HEK293 (cell line): ENCODE results near the gene XPNPEP1.

ENCODE experiments used
- CTCF ChIA-PET: fragments of 350-600 bp; formaldehyde crosslinking; extraction: SDS; loops from one replicate; lab custom pipeline; 2021; ENCODE audit warnings: antibody characterized with exemption; lab: Yijun Ruan, JAX
- POLR2A ChIA-PET: fragments of 300-600 bp; formaldehyde crosslinking; extraction: SDS; loops from one replicate; lab custom pipeline; 2020; ENCODE audit warnings: antibody characterized with exemption, inconsistent platforms; lab: Yijun Ruan, JAX
- H3K27ac ChIP-seq: fragments of 200-500 bp; sonication (Bioruptor generic); 2 replicates; pipeline ENCODE4 v1.5.1; 2014; ENCODE audit warnings: low read depth, low read length, control low read depth, inconsistent platforms; ENCODE audit errors: extremely low read depth
- H3K36me3 ChIP-seq, 2 experiments: fragments of 200-500 bp in 1 of 2; sonication (Bioruptor generic) in 1 of 2; 1 replicate in 1 of 2; 2 replicates in 1 of 2; pipeline ENCODE4 v1.5.1; 2014 to 2017; ENCODE audit warnings: inconsistent platforms in 2 of 2, low read length in 2 of 2; ENCODE audit not compliant: control insufficient read depth in 2 of 2, insufficient read depth in 1 of 2
- H3K4me1 ChIP-seq: fragments of 200-500 bp; sonication (Bioruptor generic); 2 replicates; pipeline ENCODE4 v1.5.1; 2014; ENCODE audit warnings: mild to moderate bottlenecking, low read length, inconsistent platforms; ENCODE audit not compliant: control insufficient read depth, insufficient read depth
- H3K4me3 ChIP-seq: 2 replicates; pipeline ENCODE4 v1.5.1; 2011; ENCODE audit warnings: low read depth, mild to moderate bottlenecking, control low read depth, low read length, moderate library complexity
- H3K9me3 ChIP-seq: fragments of 200-500 bp; sonication (Bioruptor generic); 2 replicates; pipeline ENCODE4 v1.5.1; 2014; ENCODE audit warnings: low read depth, low read length, inconsistent platforms; ENCODE audit not compliant: control insufficient read depth, insufficient read depth
- BCL11A ChIP-seq: fragments of 450-650 bp; formaldehyde crosslinking; IDR thresholded peaks from 2 replicates; pipeline ENCODE4 v1.5.1; 2016; ENCODE audit warnings: low read depth, missing biosample characterization, missing genetic modification characterization
- KLF7 ChIP-seq: fragments of 450-650 bp; formaldehyde crosslinking; IDR thresholded peaks from 2 replicates; pipeline ENCODE4 v1.5.1; 2016; ENCODE audit warnings: missing biosample characterization, missing genetic modification characterization, borderline replicate concordance
- PRDM6 ChIP-seq: fragments of 450-650 bp; formaldehyde crosslinking; IDR thresholded peaks from 2 replicates; pipeline ENCODE4 v1.5.1; 2017; ENCODE audit warnings: missing biosample characterization, missing genetic modification characterization
- RBAK ChIP-seq: fragments of 450-650 bp; formaldehyde crosslinking; IDR thresholded peaks from 2 replicates; pipeline ENCODE4 v1.5.1; 2016; ENCODE audit warnings: missing biosample characterization, missing genetic modification characterization
- YY2 ChIP-seq: fragments of 450-650 bp; formaldehyde crosslinking; IDR thresholded peaks from 2 replicates; pipeline ENCODE4 v1.5.1; 2016; ENCODE audit warnings: missing biosample characterization, missing genetic modification characterization
- ZBTB10 ChIP-seq: fragments of 450-650 bp; formaldehyde crosslinking; IDR thresholded peaks from 2 replicates; pipeline ENCODE4 v1.5.1; 2016; ENCODE audit warnings: missing biosample characterization, missing genetic modification characterization
- ZIC2 ChIP-seq: fragments of 450-650 bp; formaldehyde crosslinking; IDR thresholded peaks from 2 replicates; pipeline ENCODE4 v1.5.1; 2016; ENCODE audit warnings: missing biosample characterization, missing genetic modification characterization
- ZNF114 ChIP-seq: fragments of 450-650 bp; formaldehyde crosslinking; IDR thresholded peaks from 2 replicates; pipeline ENCODE4 v1.5.0; 2017; ENCODE audit warnings: missing biosample characterization, missing genetic modification characterization
- ZNF19 ChIP-seq: fragments of 450-650 bp; formaldehyde crosslinking; IDR thresholded peaks from 2 replicates; pipeline ENCODE4; 2016; ENCODE audit warnings: missing biosample characterization, missing genetic modification characterization, low read depth
- ZNF391 ChIP-seq: fragments of 450-650 bp; formaldehyde crosslinking; IDR thresholded peaks from 2 replicates; pipeline ENCODE4 v1.5.1; 2016; ENCODE audit warnings: low read depth, missing biosample characterization, missing genetic modification characterization, borderline replicate concordance
- ZNF473 ChIP-seq: fragments of 450-650 bp; formaldehyde crosslinking; IDR thresholded peaks from 2 replicates; pipeline ENCODE4 v1.5.1; 2017; ENCODE audit warnings: missing biosample characterization, missing genetic modification characterization
- ZNF529 ChIP-seq: fragments of 450-650 bp; formaldehyde crosslinking; IDR thresholded peaks from 2 replicates; pipeline ENCODE4 v1.5.1; 2017; ENCODE audit warnings: missing genetic modification characterization, missing biosample characterization; ENCODE audit not compliant: insufficient replicate concordance
- ZNF548 ChIP-seq: fragments of 450-650 bp; formaldehyde crosslinking; IDR thresholded peaks from 2 replicates; pipeline ENCODE4 v1.5.1; 2016; ENCODE audit warnings: missing biosample characterization, missing genetic modification characterization
- ZNF610 ChIP-seq: fragments of 450-650 bp; formaldehyde crosslinking; IDR thresholded peaks from 2 replicates; pipeline ENCODE4 v1.5.1; 2016; ENCODE audit warnings: missing biosample characterization, missing genetic modification characterization, borderline replicate concordance
- ZNF664 ChIP-seq: fragments of 450-650 bp; formaldehyde crosslinking; IDR thresholded peaks from 2 replicates; pipeline ENCODE4 v1.5.1; 2016; ENCODE audit warnings: missing biosample characterization, missing genetic modification characterization
- ZNF837 ChIP-seq: fragments of 450-650 bp; formaldehyde crosslinking; IDR thresholded peaks from 2 replicates; pipeline ENCODE4 v1.5.1; 2016; ENCODE audit warnings: missing biosample characterization, missing genetic modification characterization

The XPNPEP1 gene

GRCh38 chr10:109960682-109961081, 37.4 kb upstream of the XPNPEP1 start:
- no peaks in the 10 kb centered on the region for H3K36me3 ChIP-seq
- peaks cover 19% of the 10 kb centered on the region for H3K4me1 ChIP-seq
- TF ChIP-seq RBAK (tag by site-specific recombination), result no peak
- TF ChIP-seq PRDM6 (tag by site-specific recombination), result no peak
- no peak for TF ChIP-seq ZNF664 (tag by site-specific recombination)
- TF ChIP-seq BCL11A (tag by site-specific recombination), result no peak
- no peak overlapping the region for H3K27ac ChIP-seq
- H3K4me3 ChIP-seq, result no peak overlapping the region
- ChIA-PET CTCF (interaction anchor here (0.5 to 4.4 kb wide), 4 partner anchors 9 to 180 kb away, joined by 3 to 17 read pairs (median 5); no protein-coding TSS in a partner anchor), POLR2A (no interaction called here)
- no peaks in the 10 kb centered on the region for H3K9me3 ChIP-seq

- CTCF ChIA-PET, result interaction anchor here (1.0 kb wide), 1 partner anchor 10 kb away, joined by 3 read pairs; no protein-coding TSS in a partner anchor
- H3K36me3 ChIP-seq, result no peaks in the 10 kb centered on the region
- POLR2A ChIA-PET, result no interaction called here
- H3K27ac ChIP-seq, result no peak overlapping the region
- H3K4me3 ChIP-seq, result no peak overlapping the region
- H3K4me1 ChIP-seq, result peaks cover 17% of the 10 kb centered on the region
- TF ChIP-seq ZNF19 (tag by site-specific recombination) (no peak), ZNF391 (tag by site-specific recombination) (no peak), ZNF114 (tag by site-specific recombination) (no peak), ZNF548 (no peak), ZNF664 (tag by site-specific recombination) (peak; percentile 87)
- H3K9me3 ChIP-seq, result no peaks in the 10 kb centered on the region
These were observed 36.2 kb upstream of the XPNPEP1 start for GRCh38 chr10:109959259-109960145.

GRCh38 chr10:109958059-109958458, 34.7 kb upstream of the XPNPEP1 start:
- H3K4me1 ChIP-seq, result peaks cover 17% of the 10 kb centered on the region
- H3K4me3 ChIP-seq, result no peak overlapping the region
- POLR2A ChIA-PET, result no interaction called here
- no peaks in the 10 kb centered on the region for H3K36me3 ChIP-seq
- TF ChIP-seq ZBTB10 (no peak), YY2 (no peak), ZIC2 (tag by site-specific recombination) (no peak), ZNF529 (tag by site-specific recombination) (no peak), ZNF548 (no peak), ZNF837 (tag by site-specific recombination) (no peak), ZNF610 (tag by site-specific recombination) (no peak), ZNF473 (no peak), KLF7 (no peak)
- H3K9me3 ChIP-seq, result no peaks in the 10 kb centered on the region
- CTCF ChIA-PET, result interaction anchor here (0.6 to 2.7 kb wide), 7 partner anchors 10 to 77 kb away, joined by 3 to 18 read pairs (median 3); no protein-coding TSS in a partner anchor
- H3K27ac ChIP-seq, result no peak overlapping the region
